GM21825 (cell line): Measurements from ENCODE around the gene NOSTRIN.
"Not testable (repeated sequence)": the region's sequence is repeated elsewhere in the genome, so short reads cannot be mapped to it uniquely, and the experiment has no call there.

ENCODE experiments used
- ATAC-seq: cut with Tn5 transposase; IDR thresholded peaks from one replicate; pipeline ENCODE4 v1.9.1; 2021; ENCODE audit warnings: mild to moderate bottlenecking, moderate library complexity; ENCODE audit not compliant: unreplicated experiment

The NOSTRIN gene

GRCh38 chr2:168801961-168802858 lies at the start of gene NOSTRIN:
TSS of gene NOSTRIN (plus strand) at chr2:168802637. CDS start at chr2:168802647, 10 bp downstream.
- no peak for ATAC-seq

- ATAC-seq: no peak
Observed at GRCh38 chr2:168753765-168754329, 48.6 kb upstream of the NOSTRIN start.

GRCh38 chr2:168757223-168757622 lies 45.2 kb upstream of the NOSTRIN start:
- no peak for ATAC-seq

- peak; percentile 69 for ATAC-seq
Observed at GRCh38 chr2:168758970-168759820, 43.2 kb upstream of the NOSTRIN start.

- no peak for ATAC-seq
Observed at GRCh38 chr2:168765401-168765800, 37.0 kb upstream of the NOSTRIN start.

GRCh38 chr2:168766600-168766999 lies 35.8 kb upstream of the NOSTRIN start:
- ATAC-seq: no peak

- ATAC-seq: no peak
Observed at GRCh38 chr2:168767258-168767657, 35.2 kb upstream of the NOSTRIN start.

GRCh38 chr2:168768357-168768756 lies 34.1 kb upstream of the NOSTRIN start:
- not testable (repeated sequence) for ATAC-seq

- no peak for ATAC-seq
Observed at GRCh38 chr2:168770796-168771195, 31.6 kb upstream of the NOSTRIN start.

- ATAC-seq: no peak
Observed at GRCh38 chr2:168772704-168773103, 29.7 kb upstream of the NOSTRIN start.

GRCh38 chr2:168773128-168773527 lies 29.3 kb upstream of the NOSTRIN start:
- no peak for ATAC-seq

GRCh38 chr2:168773719-168774521 lies 28.5 kb upstream of the NOSTRIN start:
- no peak for ATAC-seq

- ATAC-seq: no peak
Observed at GRCh38 chr2:168775837-168776236, 26.6 kb upstream of the NOSTRIN start.

- ATAC-seq: no peak
Observed at GRCh38 chr2:168780669-168781071, 21.8 kb upstream of the NOSTRIN start.

- ATAC-seq: no peak
Observed at GRCh38 chr2:168781191-168781817, 21.1 kb upstream of the NOSTRIN start.

GRCh38 chr2:168782271-168782670 lies 20.2 kb upstream of the NOSTRIN start:
- no peak for ATAC-seq

- no peak for ATAC-seq
Observed at GRCh38 chr2:168784993-168785392, 17.4 kb upstream of the NOSTRIN start.

- no peak for ATAC-seq
Observed at GRCh38 chr2:168787098-168787781, 15.2 kb upstream of the NOSTRIN start.

GRCh38 chr2:168787782-168788376 lies 14.6 kb upstream of the NOSTRIN start:
- ATAC-seq: no peak
